CD4-positive, alpha-beta T cell (primary cell): Measurements from ENCODE around the gene CEP135. TPM values are rescaled to one million over a fixed set of nuclear protein-coding genes. Genes with fewer than 3 reads are reported as not detected.

Experiments
- ATAC-seq: fragments of 200-7000 bp; cut with Tn5 transposase; one replicate; pipeline ENCODE4 v1.10.0; 2022; ENCODE audit warnings: mild to moderate bottlenecking; ENCODE audit not compliant: poor library complexity
- CTCF ChIA-PET: fragments of 350-600 bp; sonication (Branson Sonifier 250); formaldehyde crosslinking; loops from one replicate; lab custom pipeline; 2021; ENCODE audit warnings: antibody characterized with exemption, inconsistent platforms; lab: Charles Lee
- POLR2A ChIA-PET: fragments of 350-600 bp; sonication (Branson Sonifier 250); formaldehyde crosslinking; loops from one replicate; lab custom pipeline; 2021; ENCODE audit warnings: antibody characterized with exemption, inconsistent platforms; lab: Charles Lee
- DNase-seq, 14 experiments: peaks; one replicate each; pipeline ENCODE4 v3.0.0-alpha.2; 2013 to 2020; ENCODE audit warnings: mixed read lengths in 2 of 14
- H3K27ac ChIP-seq, 2 donors: one replicate each; pipeline versions ENCODE4 v1.5.1 to v1.7.0; 2013; ENCODE audit warnings: low read length in 2 of 2, low read depth in 1 of 2, mild to moderate bottlenecking in 1 of 2
- H3K27me3 ChIP-seq, 2 experiments: 1 replicate in 1 of 2; 2 replicates in 1 of 2; pipeline versions ENCODE4 v1.6.1 to v1.7.0; 2013; ENCODE audit warnings: low read length in 2 of 2, control low read depth in 1 of 2, mild to moderate bottlenecking in 1 of 2, moderate library complexity in 1 of 2; ENCODE audit not compliant: insufficient read depth in 2 of 2, control insufficient read depth in 1 of 2
- H3K36me3 ChIP-seq: one replicate; pipeline ENCODE4 v1.6.1; 2013; ENCODE audit warnings: low read length, control low read depth; ENCODE audit not compliant: insufficient read depth
- H3K4me1 ChIP-seq: one replicate; pipeline ENCODE4 v1.6.1; 2013; ENCODE audit warnings: low read length, control low read depth; ENCODE audit not compliant: insufficient read depth
- H3K4me3 ChIP-seq: one replicate; pipeline ENCODE4 v1.5.1; 2013; ENCODE audit warnings: mild to moderate bottlenecking, low read length, moderate library complexity
- H3K9me3 ChIP-seq, 2 experiments: 1 replicate in 1 of 2; 2 replicates in 1 of 2; pipeline versions ENCODE4 v1.6.1 to v1.7.0; 2013; ENCODE audit warnings: low read length in 2 of 2, mild to moderate bottlenecking in 2 of 2, control low read depth in 1 of 2, moderate library complexity in 1 of 2; ENCODE audit not compliant: control insufficient read depth in 1 of 2, insufficient read depth in 1 of 2
- H3K27ac Mint-ChIP-seq: one replicate; pipeline ENCODE4 v1.8.0; 2020; ENCODE audit warnings: mixed read lengths
- H3K27me3 Mint-ChIP-seq: one replicate; pipeline ENCODE4 v1.8.0; 2021; ENCODE audit warnings: mixed read lengths
- H3K36me3 Mint-ChIP-seq: one replicate; pipeline ENCODE4 v1.8.0; 2021; ENCODE audit warnings: low read depth, mixed read lengths
- H3K4me1 Mint-ChIP-seq: one replicate; pipeline ENCODE4 v1.8.0; 2021; ENCODE audit warnings: low read depth, mixed read lengths
- H3K4me3 Mint-ChIP-seq: one replicate; pipeline ENCODE4 v1.8.0; 2020; ENCODE audit warnings: mild to moderate bottlenecking, mixed read lengths
- H3K9me3 Mint-ChIP-seq: one replicate; pipeline ENCODE4 v1.8.0; 2020; ENCODE audit warnings: mixed read lengths
- CTCF ChIP-seq: fragments of 200-600 bp; IDR thresholded peaks from one replicate; pipeline ENCODE4 v1.8.0; 2022; ENCODE audit warnings: antibody characterized with exemption, mild to moderate bottlenecking
- intact Hi-C, 2 experiments: fragments of 100-400 bp; cut with DNase I in 1 of 2; cut with micrococcal nuclease in 1 of 2; formaldehyde crosslinking; loops; one replicate each; pipeline versions ENCODE4 v1.15.1 to v1.9.0; 2023 to 2025; cut with DNase I, micrococcal nuclease
- total RNA-seq, 174 experiments: library from RNA in 2 of 174; stranded (reverse) in 2 of 174; gene quantifications; one replicate each; pipeline ENCODE4 v1.2.3 and lab custom pipeline; 2021 to 2026

The CEP135 gene
- total RNA-seq, 2 experiments from 2014 or later, result 19.6 to 21.0 TPM

GRCh38 chr4:56028165-56028564 is 79.4 kb downstream of the CEP135 start:
- Histone ChIP-seq H3K4me1 (no peaks in the 10 kb centered on the region), H3K27ac (no peak overlapping the region), H3K4me3 (no peak overlapping the region), H3K27me3 (no peaks in the 10 kb centered on the region), H3K9me3 (no peaks in the 10 kb centered on the region), H3K36me3 (peaks cover 56% of the 10 kb centered on the region)
- ChIA-PET POLR2A (no interaction called here), CTCF (no interaction called here)
- no peak for TF ChIP-seq CTCF
- H3K4me3 Mint-ChIP-seq, result no peak overlapping the region
- no peaks in the 10 kb centered on the region for H3K27me3 Mint-ChIP-seq
- no peak overlapping the region for H3K27ac Mint-ChIP-seq
- intact Hi-C loops, result no loop called here
- peaks cover 62% of the 10 kb centered on the region for H3K36me3 Mint-ChIP-seq
- H3K9me3 Mint-ChIP-seq, result peaks cover 5% of the 10 kb centered on the region
- H3K4me1 Mint-ChIP-seq, result no peaks in the 10 kb centered on the region
- no peak for DNase-seq
- no peak for ATAC-seq

GRCh38 chr4:56038487-56039162 is 89.9 kb downstream of the CEP135 start:
- ATAC-seq, result no peak
- intact Hi-C loops, result no loop called here
- Histone ChIP-seq H3K4me3 (no peak overlapping the region), H3K36me3 (no peaks in the 10 kb centered on the region), H3K4me1 (no peaks in the 10 kb centered on the region), H3K27me3 (no peaks in the 10 kb centered on the region), H3K27ac (no peak overlapping the region), H3K9me3 (no peaks in the 10 kb centered on the region)
- Mint-ChIP-seq H3K36me3 (no peaks in the 10 kb centered on the region), H3K4me1 (no peaks in the 10 kb centered on the region), H3K27ac (no peak overlapping the region), H3K4me3 (no peak overlapping the region), H3K27me3 (peaks cover 12% of the 10 kb centered on the region), H3K9me3 (no peaks in the 10 kb centered on the region)
- ChIA-PET POLR2A (no interaction called here), CTCF (no interaction called here)
- no peak for DNase-seq
- TF ChIP-seq CTCF, result no peak

- POLR2A ChIA-PET, result no interaction called here
- CTCF ChIA-PET, result no interaction called here
- Histone ChIP-seq H3K27ac (no peak overlapping the region), H3K4me1 (no peaks in the 10 kb centered on the region), H3K27me3 (no peaks in the 10 kb centered on the region), H3K36me3 (no peaks in the 10 kb centered on the region), H3K4me3 (no peak overlapping the region), H3K9me3 (no peaks in the 10 kb centered on the region)
- DNase-seq (no peak), ATAC-seq (no peak)
- H3K4me3 Mint-ChIP-seq, result no peak overlapping the region
- intact Hi-C loops, result no loop called here
- no peaks in the 10 kb centered on the region for H3K9me3 Mint-ChIP-seq
- H3K4me1 Mint-ChIP-seq, result no peaks in the 10 kb centered on the region
- H3K27ac Mint-ChIP-seq, result no peak overlapping the region
- H3K36me3 Mint-ChIP-seq, result no peaks in the 10 kb centered on the region
- no peak for TF ChIP-seq CTCF
- H3K27me3 Mint-ChIP-seq, result peaks cover 24% of the 10 kb centered on the region
These were observed 92.1 kb downstream of the CEP135 start for GRCh38 chr4:56040842-56041241.
